Measurements from ENCODE around the gene LENG8. TPM values are rescaled to one million over a fixed set of nuclear protein-coding genes. Genes with fewer than 3 reads are reported as not detected.
A peak's percentile ranks its signal among the peaks of the same experiment; 100 is the strongest.

The LENG8 gene
- total RNA-seq, 2 experiments from 2014 or later: 63.2 to 137 TPM

DNA sequence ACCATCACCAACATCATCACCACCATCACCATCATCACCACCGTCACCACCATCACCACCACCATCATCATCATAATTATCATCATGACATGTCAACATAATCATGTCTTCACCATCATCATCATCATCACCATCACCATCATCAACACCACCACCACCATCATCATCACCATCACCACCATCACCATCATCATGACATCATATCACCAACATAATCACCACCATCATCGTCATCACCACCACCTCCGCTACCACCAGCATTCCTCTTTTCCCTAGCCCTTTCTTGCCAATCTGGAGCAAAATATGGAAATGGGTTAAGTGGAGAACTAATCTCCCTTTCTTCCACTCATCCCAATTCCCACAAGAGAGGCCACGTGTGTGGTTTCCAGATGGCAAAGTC is 34.8 kb upstream of the LENG8 start:
- Histone ChIP-seq H3K4me1 (ENCODE audit: insufficient read depth, low read length, poor library complexity, severe bottlenecking) (peaks cover 9% of the 10 kb centered on the region), H3K9me2 (ENCODE audit: insufficient read depth, low read length) (no peaks in the 10 kb centered on the region), H3K27ac (ENCODE audit: low read depth, low read length, poor library complexity, severe bottlenecking) (no peak overlapping the region), H2AFZ (ENCODE audit: low read length) (no peak overlapping the region), H3K9me3 (ENCODE audit: low read length) (no peaks in the 10 kb centered on the region), H3K4me3 (ENCODE audit: low read depth, low read length, poor library complexity, severe bottlenecking) (no peak overlapping the region), H3K79me2 (ENCODE audit: insufficient read depth, low read depth, low read length) (no peaks in the 10 kb centered on the region), H3K36me3 (ENCODE audit: insufficient read depth, low read length) (no peaks in the 10 kb centered on the region), H3K4me2 (ENCODE audit: low read length) (no peak overlapping the region), H4K20me1 (ENCODE audit: insufficient read depth, low read length) (no peaks in the 10 kb centered on the region)
- ChIA-PET CTCF (ENCODE audit: unreplicated experiment) (no interaction called here), POLR2A (no interaction called here)
- no peak for DNase-seq (ENCODE audit: low spot score)
- intact Hi-C loops (cut with micrococcal nuclease; ENCODE audit: unreplicated experiment): no loop called here
- TF ChIP-seq, protein P1, sequence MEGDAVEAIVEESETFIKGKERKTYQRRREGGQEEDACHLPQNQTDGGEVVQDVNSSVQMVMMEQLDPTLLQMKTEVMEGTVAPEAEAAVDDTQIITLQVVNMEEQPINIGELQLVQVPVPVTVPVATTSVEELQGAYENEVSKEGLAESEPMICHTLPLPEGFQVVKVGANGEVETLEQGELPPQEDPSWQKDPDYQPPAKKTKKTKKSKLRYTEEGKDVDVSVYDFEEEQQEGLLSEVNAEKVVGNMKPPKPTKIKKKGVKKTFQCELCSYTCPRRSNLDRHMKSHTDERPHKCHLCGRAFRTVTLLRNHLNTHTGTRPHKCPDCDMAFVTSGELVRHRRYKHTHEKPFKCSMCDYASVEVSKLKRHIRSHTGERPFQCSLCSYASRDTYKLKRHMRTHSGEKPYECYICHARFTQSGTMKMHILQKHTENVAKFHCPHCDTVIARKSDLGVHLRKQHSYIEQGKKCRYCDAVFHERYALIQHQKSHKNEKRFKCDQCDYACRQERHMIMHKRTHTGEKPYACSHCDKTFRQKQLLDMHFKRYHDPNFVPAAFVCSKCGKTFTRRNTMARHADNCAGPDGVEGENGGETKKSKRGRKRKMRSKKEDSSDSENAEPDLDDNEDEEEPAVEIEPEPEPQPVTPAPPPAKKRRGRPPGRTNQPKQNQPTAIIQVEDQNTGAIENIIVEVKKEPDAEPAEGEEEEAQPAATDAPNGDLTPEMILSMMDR (conservative IDR thresholded peaks at IDR 0.05; ENCODE audit: low read length): no peak
- TF ChIP-seq EZH2phosphoT487 (IDR thresholded peaks at IDR 0.05; ENCODE audit: borderline replicate concordance, low read depth, low read length): no peak
- BruUV-seq (replicated peaks): no TSS peak

DNA sequence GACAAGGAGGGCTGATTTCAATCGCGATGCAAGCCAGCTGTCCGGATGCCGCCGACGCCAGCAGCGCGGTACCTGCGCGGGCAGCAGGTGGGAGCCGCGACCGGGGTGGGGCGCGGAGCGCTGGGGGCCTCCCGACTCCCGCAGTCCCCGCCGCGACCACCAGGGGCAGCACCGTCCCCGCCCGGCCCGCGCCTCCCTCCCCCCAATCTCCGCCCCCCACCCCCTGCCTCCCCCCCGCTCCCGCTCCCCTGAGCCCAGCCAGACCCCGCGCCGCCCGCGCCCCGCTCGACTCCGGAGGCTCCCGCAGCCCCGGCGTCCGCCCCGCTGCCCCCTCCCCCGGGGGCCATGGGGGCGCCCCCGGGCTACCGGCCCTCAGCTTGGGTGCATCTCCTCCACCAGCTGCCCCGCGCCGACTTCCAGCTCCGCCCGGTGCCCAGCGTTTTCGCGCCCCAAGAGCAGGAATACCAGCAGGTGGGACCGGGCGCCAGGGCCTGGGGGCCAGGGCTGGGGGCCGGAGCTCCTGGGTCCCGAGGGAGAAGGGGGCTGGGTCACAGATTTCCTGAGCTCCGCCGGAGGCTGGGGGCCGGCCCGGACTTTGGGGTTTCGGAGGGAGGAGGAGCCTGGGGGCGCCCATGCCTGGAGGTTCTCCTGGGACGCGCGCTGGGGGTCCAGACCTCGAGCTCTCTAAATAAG is 33.6 kb upstream of the LENG8 start, which contains the start of gene TTYH1:
Gene TTYH1, plus strand, starts transcription at position 257 of the 693 bp plus-strand sequence. Its CDS starts 89 bp downstream, at position 346.
- ChIA-PET POLR2A (no interaction called here), CTCF (ENCODE audit: unreplicated experiment) (no interaction called here)
- H3K79me2 ChIP-seq (ENCODE audit: insufficient read depth, low read depth, low read length): no peaks in the 10 kb centered on the region
- TF ChIP-seq, protein P1 (conservative IDR thresholded peaks at IDR 0.05; ENCODE audit: low read length): peak; percentile 35; the same call in 1 of the 2 replicates
- TF ChIP-seq EZH2phosphoT487 (IDR thresholded peaks at IDR 0.05; ENCODE audit: borderline replicate concordance, low read depth, low read length): no peak
- no peak within 1 kb of the TSS for H3K27ac ChIP-seq (ENCODE audit: low read depth, low read length, poor library complexity, severe bottlenecking)
- no peak within 1 kb of the TSS for H2AFZ ChIP-seq (ENCODE audit: low read length)
- no peaks in the 10 kb centered on the region for H4K20me1 ChIP-seq (ENCODE audit: insufficient read depth, low read length)
- DNase-seq (ENCODE audit: low spot score): no peak
- no peaks in the 10 kb centered on the region for H3K36me3 ChIP-seq (ENCODE audit: insufficient read depth, low read length)
- peaks cover 9% of the 10 kb centered on the region for H3K4me1 ChIP-seq (ENCODE audit: insufficient read depth, low read length, poor library complexity, severe bottlenecking)
- intact Hi-C loops (cut with micrococcal nuclease; ENCODE audit: unreplicated experiment): no loop called here
- H3K4me2 ChIP-seq (ENCODE audit: low read length): no peak within 1 kb of the TSS
- H3K4me3 ChIP-seq (ENCODE audit: low read depth, low read length, poor library complexity, severe bottlenecking): no peak within 1 kb of the TSS
- no peaks in the 10 kb centered on the region for H3K9me3 ChIP-seq (ENCODE audit: low read length)
- no peaks in the 10 kb centered on the region for H3K9me2 ChIP-seq (ENCODE audit: insufficient read depth, low read length)
- BruUV-seq (replicated peaks): no TSS peak

DNA sequence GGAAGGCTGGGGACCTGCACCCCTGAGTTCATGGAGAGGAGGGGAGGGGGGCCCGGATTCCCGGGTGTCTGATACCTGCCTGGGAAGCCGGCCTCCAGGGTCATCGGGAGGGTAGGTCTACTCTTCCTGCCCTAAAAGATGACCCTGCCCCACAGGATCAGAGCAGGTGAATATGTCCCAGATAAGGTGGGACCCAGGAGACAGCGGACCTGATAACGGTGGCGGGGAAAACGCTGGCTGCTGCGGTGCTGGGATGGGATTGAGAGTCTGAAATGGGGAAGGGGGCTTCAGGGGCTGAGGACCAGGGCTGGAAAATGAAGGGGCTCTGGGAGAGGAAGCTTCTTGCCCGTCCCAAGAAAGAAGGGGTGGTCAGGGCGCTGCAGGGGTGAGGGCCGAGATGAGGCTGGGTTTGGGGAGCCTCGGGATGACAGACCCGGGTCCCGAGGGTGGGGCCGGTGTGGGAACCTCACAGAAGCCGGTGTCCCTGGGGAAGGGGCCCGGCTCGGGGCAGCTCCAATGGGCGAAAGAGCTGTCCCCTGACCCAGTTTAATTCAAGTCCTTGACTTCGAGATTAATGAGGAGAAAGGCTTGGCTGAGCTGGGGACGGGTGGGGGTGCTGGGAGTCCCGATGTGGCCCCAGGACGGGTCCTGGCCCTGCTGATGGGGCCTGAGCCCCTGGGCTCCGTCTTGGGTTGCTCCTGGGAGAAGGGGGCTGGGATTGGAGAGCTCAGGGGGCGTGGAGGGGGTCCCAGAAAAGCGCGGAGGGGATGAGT is 32.9 kb upstream of the LENG8 start:
- Histone ChIP-seq H3K79me2 (ENCODE audit: insufficient read depth, low read depth, low read length) (no peaks in the 10 kb centered on the region), H3K36me3 (ENCODE audit: insufficient read depth, low read length) (no peaks in the 10 kb centered on the region), H3K27ac (ENCODE audit: low read depth, low read length, poor library complexity, severe bottlenecking) (no peak overlapping the region), H2AFZ (ENCODE audit: low read length) (no peak overlapping the region), H3K4me3 (ENCODE audit: low read depth, low read length, poor library complexity, severe bottlenecking) (no peak overlapping the region), H3K4me1 (ENCODE audit: insufficient read depth, low read length, poor library complexity, severe bottlenecking) (peaks cover 9% of the 10 kb centered on the region), H3K4me2 (ENCODE audit: low read length) (no peak overlapping the region), H3K9me3 (ENCODE audit: low read length) (no peaks in the 10 kb centered on the region), H4K20me1 (ENCODE audit: insufficient read depth, low read length) (no peaks in the 10 kb centered on the region), H3K9me2 (ENCODE audit: insufficient read depth, low read length) (no peaks in the 10 kb centered on the region)
- BruUV-seq (replicated peaks): no TSS peak
- POLR2A ChIA-PET: no interaction called here
- intact Hi-C loops (cut with micrococcal nuclease; ENCODE audit: unreplicated experiment): no loop called here
- TF ChIP-seq, protein P1 (conservative IDR thresholded peaks at IDR 0.05; ENCODE audit: low read length): no peak
- no peak for TF ChIP-seq EZH2phosphoT487 (IDR thresholded peaks at IDR 0.05; ENCODE audit: borderline replicate concordance, low read depth, low read length)
- DNase-seq (ENCODE audit: low spot score): no peak
- CTCF ChIA-PET (ENCODE audit: unreplicated experiment): no interaction called here

All from OCI-LY7 (cell line).